ENCODE measurements around the gene DMXL2. TPM values are rescaled to one million over a fixed set of nuclear protein-coding genes. Genes with fewer than 3 reads are reported as not detected.
A peak's percentile ranks its signal among the peaks of the same experiment; 100 is the strongest.
"Not testable (repeated sequence)": the region's sequence is repeated elsewhere in the genome, so short reads cannot be mapped to it uniquely, and the experiment has no call there.

The DMXL2 gene
- total RNA-seq, 1 experiment from 2014 or later: 29.8 TPM

DNA sequence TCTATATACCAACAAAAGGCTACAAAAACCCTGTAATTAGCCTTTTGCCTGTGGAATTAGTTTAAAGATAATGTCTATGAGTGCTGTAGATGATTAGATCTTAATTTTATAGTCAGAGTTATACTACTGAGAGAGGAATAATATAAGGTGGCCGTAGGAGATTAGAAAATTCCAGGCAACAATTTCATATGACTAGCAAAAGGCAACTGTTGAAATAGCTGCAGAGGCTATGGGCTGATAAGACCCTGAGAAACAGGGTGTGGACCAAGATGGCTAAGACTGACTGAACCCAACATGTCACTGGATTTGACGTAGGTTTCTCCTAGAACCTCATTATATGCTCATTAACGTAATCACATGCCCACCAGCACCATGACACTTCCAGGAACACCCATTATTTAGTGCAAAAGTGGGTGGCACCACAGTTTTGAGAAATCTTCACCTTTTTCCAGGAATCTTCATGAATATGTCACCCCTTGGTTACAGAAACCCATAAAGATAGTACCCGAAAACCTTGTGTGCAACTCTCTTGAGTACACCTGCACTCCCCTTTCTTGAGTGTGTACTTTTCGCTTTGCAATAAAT lies 29.6 kb upstream of the DMXL2 start:
- Histone ChIP-seq H3K27ac (no peak overlapping the region), H3F3A (ENCODE audit: insufficient read depth, low read depth) (no peaks in the 10 kb centered on the region), H3K79me2 (ENCODE audit: low read depth) (no peaks in the 10 kb centered on the region), H2AFZ (no peak overlapping the region), H3K9me3 (ENCODE audit: insufficient read depth, low read depth) (no peaks in the 10 kb centered on the region), H3K4me2 (no peak overlapping the region), H4K20me1 (ENCODE audit: insufficient read depth) (no peaks in the 10 kb centered on the region), H3K36me3 (ENCODE audit: low read depth) (no peaks in the 10 kb centered on the region), H3K27me3 (ENCODE audit: insufficient read depth, low read depth) (no peaks in the 10 kb centered on the region), H3K4me3 (no peak overlapping the region), H3K4me1 (replicated peaks; ENCODE audit: insufficient read depth) (no peaks in the 10 kb centered on the region), H3K9me2 (ENCODE audit: insufficient read depth) (no peaks in the 10 kb centered on the region)
- intact Hi-C loops (cut with micrococcal nuclease; ENCODE audit: unreplicated experiment): loop anchor here (10.0 kb wide), 1 partner anchor 573 kb away; no protein-coding TSS in a partner anchor
- TF ChIP-seq, protein P1, sequence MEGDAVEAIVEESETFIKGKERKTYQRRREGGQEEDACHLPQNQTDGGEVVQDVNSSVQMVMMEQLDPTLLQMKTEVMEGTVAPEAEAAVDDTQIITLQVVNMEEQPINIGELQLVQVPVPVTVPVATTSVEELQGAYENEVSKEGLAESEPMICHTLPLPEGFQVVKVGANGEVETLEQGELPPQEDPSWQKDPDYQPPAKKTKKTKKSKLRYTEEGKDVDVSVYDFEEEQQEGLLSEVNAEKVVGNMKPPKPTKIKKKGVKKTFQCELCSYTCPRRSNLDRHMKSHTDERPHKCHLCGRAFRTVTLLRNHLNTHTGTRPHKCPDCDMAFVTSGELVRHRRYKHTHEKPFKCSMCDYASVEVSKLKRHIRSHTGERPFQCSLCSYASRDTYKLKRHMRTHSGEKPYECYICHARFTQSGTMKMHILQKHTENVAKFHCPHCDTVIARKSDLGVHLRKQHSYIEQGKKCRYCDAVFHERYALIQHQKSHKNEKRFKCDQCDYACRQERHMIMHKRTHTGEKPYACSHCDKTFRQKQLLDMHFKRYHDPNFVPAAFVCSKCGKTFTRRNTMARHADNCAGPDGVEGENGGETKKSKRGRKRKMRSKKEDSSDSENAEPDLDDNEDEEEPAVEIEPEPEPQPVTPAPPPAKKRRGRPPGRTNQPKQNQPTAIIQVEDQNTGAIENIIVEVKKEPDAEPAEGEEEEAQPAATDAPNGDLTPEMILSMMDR (conservative IDR thresholded peaks at IDR 0.05): no peak
- no peak for TF ChIP-seq EZH2 (IDR thresholded peaks at IDR 0.05; ENCODE audit: low read depth)
- ChIA-PET POLR2A (ENCODE audit: unreplicated experiment) (no interaction called here), CTCF (no interaction called here)
- DNase-seq: no peak
- BruUV-seq (replicated peaks): no TSS peak

DNA sequence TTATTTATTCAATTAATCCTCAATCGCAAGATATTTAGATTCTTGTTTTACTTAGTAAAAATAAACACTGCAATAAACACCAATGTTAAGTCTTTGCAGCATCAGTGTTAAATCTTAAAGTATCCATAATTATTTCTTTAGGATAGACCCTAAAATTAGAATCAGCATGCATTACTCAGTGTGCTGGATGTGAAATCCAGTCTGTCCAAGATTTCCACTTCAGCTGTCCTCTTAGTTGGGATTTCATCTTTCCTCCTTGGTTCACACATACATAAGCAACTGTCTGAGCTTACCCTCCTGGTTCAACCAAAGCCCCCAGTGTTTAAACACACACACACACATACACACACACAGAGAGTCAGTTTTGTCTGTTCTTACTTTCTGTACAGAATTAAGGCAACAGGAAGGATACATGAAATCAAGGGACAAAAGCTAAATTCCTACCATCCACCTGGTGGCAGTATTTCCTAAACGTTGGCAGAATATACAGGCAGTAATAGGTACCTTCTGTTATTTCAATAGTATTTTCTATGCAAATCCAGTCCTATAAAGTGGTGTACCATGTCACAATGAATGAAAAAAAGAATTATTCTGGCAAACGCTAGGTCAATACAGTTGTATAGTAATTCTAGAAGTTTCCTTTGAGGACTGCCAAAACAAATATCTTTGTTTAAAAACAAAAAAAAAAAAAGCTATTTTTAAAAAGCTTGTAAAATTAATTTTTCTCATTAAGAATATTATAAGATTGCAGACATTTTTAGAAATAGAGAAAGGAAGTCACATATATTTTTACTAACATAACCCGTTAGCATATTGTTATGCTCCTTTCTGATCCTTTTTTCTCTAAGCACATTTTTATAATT lies 27.3 kb upstream of the DMXL2 start:
- H3K79me2 ChIP-seq (ENCODE audit: low read depth): no peaks in the 10 kb centered on the region
- peak; percentile 28 to 41 for DNase-seq
- ChIA-PET CTCF (interaction anchor here (0.5 to 1.6 kb wide), 16 partner anchors 41 to 596 kb away, joined by 3 to 35 read pairs (median 5); no protein-coding TSS in a partner anchor), POLR2A (ENCODE audit: unreplicated experiment) (interaction anchor here (0.6 to 0.7 kb wide), 2 partner anchors 114 to 127 kb away, joined by 3 to 4 read pairs; no protein-coding TSS in a partner anchor)
- H3K4me3 ChIP-seq: no peak overlapping the region
- H3K36me3 ChIP-seq (ENCODE audit: low read depth): no peaks in the 10 kb centered on the region
- H3K4me2 ChIP-seq: no peak overlapping the region
- H3K4me1 ChIP-seq (replicated peaks; ENCODE audit: insufficient read depth): no peaks in the 10 kb centered on the region
- TF ChIP-seq, protein P1 (conservative IDR thresholded peaks at IDR 0.05): peak; percentile 81
- no peak for TF ChIP-seq EZH2 (IDR thresholded peaks at IDR 0.05; ENCODE audit: low read depth)
- no peaks in the 10 kb centered on the region for H3K9me2 ChIP-seq (ENCODE audit: insufficient read depth)
- no peak overlapping the region for H2AFZ ChIP-seq
- no peaks in the 10 kb centered on the region for H3K9me3 ChIP-seq (ENCODE audit: insufficient read depth, low read depth)
- no peak overlapping the region for H3K27ac ChIP-seq
- H4K20me1 ChIP-seq (ENCODE audit: insufficient read depth): no peaks in the 10 kb centered on the region
- no peaks in the 10 kb centered on the region for H3F3A ChIP-seq (ENCODE audit: insufficient read depth, low read depth)
- no peaks in the 10 kb centered on the region for H3K27me3 ChIP-seq (ENCODE audit: insufficient read depth, low read depth)
- intact Hi-C loops (cut with micrococcal nuclease; ENCODE audit: unreplicated experiment): loop anchor here (1.0 to 10.0 kb wide), 4 partner anchors 127 to 1085 kb away; no protein-coding TSS in a partner anchor
- no TSS peak for BruUV-seq (replicated peaks)

DNA sequence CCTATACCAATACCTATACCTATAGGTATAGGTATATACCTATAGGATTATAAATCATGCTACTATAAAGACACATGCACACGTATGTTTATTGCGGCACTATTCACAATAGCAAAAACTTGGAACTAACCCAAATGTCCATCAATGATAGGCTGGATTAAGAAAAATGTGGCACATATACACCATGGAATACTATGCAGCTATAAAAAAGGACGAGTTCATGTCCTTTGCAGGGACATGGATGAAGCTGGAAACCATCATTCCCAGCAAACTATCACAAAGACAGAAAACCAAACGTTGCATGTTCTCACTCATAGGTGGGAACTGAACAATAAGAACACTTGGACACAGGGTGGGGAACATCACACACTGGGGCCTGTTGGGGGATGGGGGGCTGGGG lies 26.1 kb upstream of the DMXL2 start:
- H4K20me1 ChIP-seq (ENCODE audit: insufficient read depth); H3K9me3 ChIP-seq (ENCODE audit: insufficient read depth, low read depth); DNase-seq; H3K4me1 ChIP-seq (replicated peaks; ENCODE audit: insufficient read depth); H3K79me2 ChIP-seq (ENCODE audit: low read depth); H3K9me2 ChIP-seq (ENCODE audit: insufficient read depth); BruUV-seq (replicated peaks); intact Hi-C loops (cut with micrococcal nuclease; ENCODE audit: unreplicated experiment); H3K27ac ChIP-seq; CTCF ChIA-PET; H3F3A ChIP-seq (ENCODE audit: insufficient read depth, low read depth); POLR2A ChIA-PET (ENCODE audit: unreplicated experiment); H3K4me2 ChIP-seq; H3K27me3 ChIP-seq (ENCODE audit: insufficient read depth, low read depth); H2AFZ ChIP-seq; H3K36me3 ChIP-seq (ENCODE audit: low read depth); H3K4me3 ChIP-seq: not testable (repeated sequence)

DNA sequence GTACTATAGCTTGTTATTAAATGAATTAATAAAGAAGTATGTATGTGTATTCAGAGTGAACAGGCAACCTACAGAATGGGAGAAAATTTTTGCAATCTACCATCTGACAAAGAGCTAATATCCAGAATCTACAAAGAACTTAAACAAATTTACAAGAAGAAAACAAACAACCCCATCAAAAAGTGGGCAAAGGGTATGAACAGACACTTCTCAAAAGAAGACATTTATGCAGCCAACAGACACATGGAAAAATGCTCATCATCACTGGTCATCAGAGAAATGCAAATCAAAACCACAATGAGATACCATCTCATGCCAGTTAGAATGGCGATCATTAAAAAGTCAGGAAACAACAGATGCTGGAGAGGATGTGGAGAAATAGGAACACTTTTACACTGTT lies 25.5 kb upstream of the DMXL2 start:
- H3K4me3 ChIP-seq; H3K36me3 ChIP-seq (ENCODE audit: low read depth); H3K9me2 ChIP-seq (ENCODE audit: insufficient read depth); H2AFZ ChIP-seq; H3K79me2 ChIP-seq (ENCODE audit: low read depth); H4K20me1 ChIP-seq (ENCODE audit: insufficient read depth); H3K4me2 ChIP-seq; H3K4me1 ChIP-seq (replicated peaks; ENCODE audit: insufficient read depth); BruUV-seq (replicated peaks); H3K9me3 ChIP-seq (ENCODE audit: insufficient read depth, low read depth); H3F3A ChIP-seq (ENCODE audit: insufficient read depth, low read depth); POLR2A ChIA-PET (ENCODE audit: unreplicated experiment); H3K27me3 ChIP-seq (ENCODE audit: insufficient read depth, low read depth); intact Hi-C loops (cut with micrococcal nuclease; ENCODE audit: unreplicated experiment); H3K27ac ChIP-seq; DNase-seq: not testable (repeated sequence)
- CTCF ChIA-PET: interaction anchor here (0.6 kb wide), 1 partner anchor 265 kb away, joined by 6 read pairs; no protein-coding TSS in a partner anchor
